Measurements from ENCODE around the gene CD207.

The CD207 gene

DNA sequence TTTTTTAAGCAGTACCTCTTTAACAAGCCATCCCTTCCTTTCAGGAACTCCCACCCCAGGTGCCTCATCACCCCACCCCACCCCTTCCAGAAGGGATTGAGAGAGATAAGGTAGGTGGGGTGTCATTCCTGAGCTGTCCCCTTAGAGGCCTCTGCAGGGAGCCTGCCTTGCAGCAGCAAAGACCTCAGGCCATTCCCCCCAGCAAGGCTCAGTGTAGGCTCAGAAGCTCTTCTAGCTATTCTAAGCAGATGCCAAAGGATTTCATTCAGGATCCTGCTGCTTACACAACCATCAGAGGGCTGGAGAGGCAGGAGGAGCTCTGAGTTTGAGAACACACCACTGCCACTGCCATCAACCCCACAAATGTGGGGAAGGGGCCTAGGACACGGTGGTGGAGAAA, 39.4 kb downstream of the CD207 start:
- Histone ChIP-seq H3K36me3 (replicated peaks in 1 of 2; ENCODE audit: control insufficient read depth in 2 of 2, insufficient read depth in 2 of 2, low read length in 2 of 2) (no peaks in the 10 kb centered on the region), H3K4me3 (ENCODE audit: low read length in 2 of 2) (no peak overlapping the region), H3K4me2 (ENCODE audit: insufficient read depth, low read length, poor library complexity, severe bottlenecking) (no peak overlapping the region), H4K8ac (ENCODE audit: low read depth, low read length) (no peak overlapping the region), H2BK120ac (ENCODE audit: low read depth, low read length) (no peak overlapping the region), H2AFZ (ENCODE audit: low read length) (no peak overlapping the region), H2BK15ac (ENCODE audit: low read length) (no peak overlapping the region), H3K9me3 (replicated peaks in 1 of 2; ENCODE audit: control insufficient read depth in 2 of 2, insufficient read depth in 1 of 2, low read depth in 1 of 2, low read length in 2 of 2) (peaks cover 3 to 7% of the 10 kb centered on the region in 2 donors), H3K18ac (ENCODE audit: low read length) (no peak overlapping the region), H3K4me1 (ENCODE audit: control insufficient read depth in 2 of 2, insufficient read depth in 1 of 2, low read depth in 1 of 2, low read length in 2 of 2) (peaks cover 0 to 7% of the 10 kb centered on the region in 2 donors), H3K79me1 (ENCODE audit: low read depth, low read length) (no peaks in the 10 kb centered on the region), H3K27me3 (ENCODE audit: control insufficient read depth in 3 of 3, insufficient read depth in 3 of 3, low read depth in 1 of 3, low read length in 3 of 3) (peaks cover 2 to 60% (median 10%) of the 10 kb centered on the region in 3 experiments), H3K9ac (ENCODE audit: low read depth, low read length, poor library complexity) (peak overlapping the region; percentile 47), H4K91ac (ENCODE audit: low read depth, low read length, poor library complexity) (no peak overlapping the region), H2AK5ac (ENCODE audit: low read depth, low read length) (no peak overlapping the region), H3K23ac (ENCODE audit: low read depth, low read length, poor library complexity) (no peak overlapping the region), H3K4ac (ENCODE audit: low read length) (no peak overlapping the region), H3K27ac (replicated peaks; ENCODE audit: low read length) (no peak overlapping the region), H2BK5ac (ENCODE audit: low read length) (no peak overlapping the region), H3K14ac (ENCODE audit: low read length) (no peak overlapping the region), H2BK12ac (ENCODE audit: low read length) (no peak overlapping the region)
- DNase-seq (ENCODE audit: low spot score) = no peak
- no CpG with 5 or more reads among the region's 1 CpG for WGBS, 2 donors (ENCODE audit: extremely low coverage in 2 of 2, insufficient read length in 2 of 2, insufficient replicate concordance in 1 of 2)

DNA sequence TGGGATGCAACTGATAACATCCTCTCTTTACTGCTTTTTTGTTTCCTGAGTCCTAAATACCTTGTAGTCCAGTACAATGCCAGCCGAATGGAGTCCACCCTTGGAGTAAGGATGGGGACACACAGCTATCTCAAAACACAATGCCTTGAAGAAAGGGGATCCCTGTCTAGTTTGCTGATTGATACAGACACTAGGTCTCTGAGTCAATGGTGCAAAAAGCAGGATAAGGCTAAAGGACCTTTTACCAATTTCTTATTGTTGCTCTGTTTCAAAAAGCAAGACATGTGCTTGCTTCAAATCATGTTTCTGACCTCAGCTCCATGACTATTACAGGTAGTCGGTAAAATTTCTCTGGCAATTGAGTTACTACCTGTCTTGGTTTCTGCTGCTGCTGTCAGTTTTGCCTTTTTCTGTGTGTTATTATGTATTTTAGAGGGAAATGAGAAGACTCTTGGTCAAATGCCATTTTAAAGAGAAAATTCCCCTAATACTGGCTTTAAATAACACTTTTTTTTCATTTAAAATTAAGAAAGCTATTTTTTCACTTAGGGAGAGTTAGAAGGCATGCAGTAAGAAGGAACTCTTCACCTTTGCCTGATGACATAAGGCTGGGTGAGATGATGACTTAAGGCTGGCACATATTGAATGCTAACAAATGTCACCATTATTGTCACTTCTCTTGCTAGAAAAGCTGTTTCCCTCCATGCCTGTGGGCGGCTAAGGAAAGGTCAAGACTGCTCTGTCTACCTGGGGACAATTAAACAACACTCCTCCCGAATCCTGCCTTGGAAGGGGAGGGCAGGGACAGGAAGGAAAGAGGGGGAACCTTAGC, 40.2 kb downstream of the CD207 start:
- no peak overlapping the region for H3K14ac ChIP-seq (ENCODE audit: low read length)
- no peak overlapping the region for H3K18ac ChIP-seq (ENCODE audit: low read length)
- no peak overlapping the region for H3K27ac ChIP-seq (replicated peaks; ENCODE audit: low read length)
- no peak overlapping the region for H3K4ac ChIP-seq (ENCODE audit: low read length)
- no peaks in the 10 kb centered on the region for H3K79me1 ChIP-seq (ENCODE audit: low read depth, low read length)
- no peak overlapping the region for H2BK15ac ChIP-seq (ENCODE audit: low read length)
- no peak overlapping the region for H2AK5ac ChIP-seq (ENCODE audit: low read depth, low read length)
- H3K36me3 ChIP-seq (replicated peaks in 1 of 2; ENCODE audit: control insufficient read depth in 2 of 2, insufficient read depth in 2 of 2, low read length in 2 of 2) = no peaks in the 10 kb centered on the region
- no peak overlapping the region for H2AFZ ChIP-seq (ENCODE audit: low read length)
- H3K4me3 ChIP-seq (ENCODE audit: low read length in 2 of 2) = no peak overlapping the region
- peaks cover 5 to 68% (median 19%) of the 10 kb centered on the region in 3 experiments for H3K27me3 ChIP-seq (ENCODE audit: control insufficient read depth in 3 of 3, insufficient read depth in 3 of 3, low read depth in 1 of 3, low read length in 3 of 3)
- no CpG with 5 or more reads among the region's 4 CpGs for WGBS, 2 donors (ENCODE audit: extremely low coverage in 2 of 2, insufficient read length in 2 of 2, insufficient replicate concordance in 1 of 2)
- H2BK5ac ChIP-seq (ENCODE audit: low read length) = no peak overlapping the region
- no peak overlapping the region for H4K8ac ChIP-seq (ENCODE audit: low read depth, low read length)
- H3K4me2 ChIP-seq (ENCODE audit: insufficient read depth, low read length, poor library complexity, severe bottlenecking) = no peak overlapping the region
- DNase-seq (ENCODE audit: low spot score) = no peak
- H3K9ac ChIP-seq (ENCODE audit: low read depth, low read length, poor library complexity) = no peak overlapping the region
- H3K9me3 ChIP-seq (replicated peaks in 1 of 2; ENCODE audit: control insufficient read depth in 2 of 2, insufficient read depth in 1 of 2, low read depth in 1 of 2, low read length in 2 of 2) = peaks cover 3 to 11% of the 10 kb centered on the region in 2 donors
- no peak overlapping the region for H4K91ac ChIP-seq (ENCODE audit: low read depth, low read length, poor library complexity)
- no peak overlapping the region for H2BK120ac ChIP-seq (ENCODE audit: low read depth, low read length)
- H3K23ac ChIP-seq (ENCODE audit: low read depth, low read length, poor library complexity) = no peak overlapping the region
- H2BK12ac ChIP-seq (ENCODE audit: low read length) = no peak overlapping the region
- H3K4me1 ChIP-seq (ENCODE audit: control insufficient read depth in 2 of 2, insufficient read depth in 1 of 2, low read depth in 1 of 2, low read length in 2 of 2) = peaks cover 0 to 7% of the 10 kb centered on the region in 2 donors

DNA sequence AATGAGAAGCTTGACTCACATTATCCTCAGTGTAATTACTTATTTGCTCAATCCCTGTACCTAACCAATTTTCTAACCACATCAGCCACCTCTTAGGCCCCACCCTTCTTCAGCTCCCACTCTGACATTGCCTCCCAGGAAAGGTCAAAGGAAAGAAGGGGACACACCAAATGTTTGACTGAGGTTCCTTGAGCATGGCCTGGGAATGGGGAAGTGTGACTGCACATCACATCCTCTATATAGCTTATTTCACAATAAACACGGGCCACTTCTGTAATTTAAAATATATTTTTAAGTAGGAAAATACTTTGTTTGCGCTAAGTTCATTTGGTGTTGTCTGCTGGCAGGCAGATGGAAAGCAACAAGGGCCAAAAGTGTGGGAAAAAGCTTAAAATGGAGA, 42.2 kb downstream of the CD207 start:
- H3K4me1 ChIP-seq (ENCODE audit: control insufficient read depth in 2 of 2, insufficient read depth in 1 of 2, low read depth in 1 of 2, low read length in 2 of 2) = peaks cover 0 to 9% of the 10 kb centered on the region in 2 donors
- WGBS, 2 donors (ENCODE audit: extremely low coverage in 2 of 2, insufficient read length in 2 of 2, insufficient replicate concordance in 1 of 2) = no CpG with 5 or more reads among the region's 2 CpGs
- no peak overlapping the region for H3K14ac ChIP-seq (ENCODE audit: low read length)
- H3K18ac ChIP-seq (ENCODE audit: low read length) = no peak overlapping the region
- H2BK12ac ChIP-seq (ENCODE audit: low read length) = no peak overlapping the region
- H3K9ac ChIP-seq (ENCODE audit: low read depth, low read length, poor library complexity) = no peak overlapping the region
- H3K79me1 ChIP-seq (ENCODE audit: low read depth, low read length) = no peaks in the 10 kb centered on the region
- H3K9me3 ChIP-seq (replicated peaks in 1 of 2; ENCODE audit: control insufficient read depth in 2 of 2, insufficient read depth in 1 of 2, low read depth in 1 of 2, low read length in 2 of 2) = peaks cover 0 to 8% of the 10 kb centered on the region in 2 donors
- no peaks in the 10 kb centered on the region for H3K36me3 ChIP-seq (replicated peaks in 1 of 2; ENCODE audit: control insufficient read depth in 2 of 2, insufficient read depth in 2 of 2, low read length in 2 of 2)
- no peak overlapping the region for H2BK5ac ChIP-seq (ENCODE audit: low read length)
- H2BK120ac ChIP-seq (ENCODE audit: low read depth, low read length) = no peak overlapping the region
- no peak overlapping the region for H3K4me3 ChIP-seq (ENCODE audit: low read length in 2 of 2)
- H3K27ac ChIP-seq (replicated peaks; ENCODE audit: low read length) = no peak overlapping the region
- H3K27me3 ChIP-seq (ENCODE audit: control insufficient read depth in 3 of 3, insufficient read depth in 3 of 3, low read depth in 1 of 3, low read length in 3 of 3) = peaks cover 12 to 87% (median 31%) of the 10 kb centered on the region in 3 experiments
- H4K8ac ChIP-seq (ENCODE audit: low read depth, low read length) = no peak overlapping the region
- no peak overlapping the region for H2BK15ac ChIP-seq (ENCODE audit: low read length)
- DNase-seq (ENCODE audit: low spot score) = no peak
- H2AFZ ChIP-seq (ENCODE audit: low read length) = no peak overlapping the region
- H3K4ac ChIP-seq (ENCODE audit: low read length) = no peak overlapping the region
- no peak overlapping the region for H3K23ac ChIP-seq (ENCODE audit: low read depth, low read length, poor library complexity)
- no peak overlapping the region for H2AK5ac ChIP-seq (ENCODE audit: low read depth, low read length)
- H4K91ac ChIP-seq (ENCODE audit: low read depth, low read length, poor library complexity) = no peak overlapping the region
- no peak overlapping the region for H3K4me2 ChIP-seq (ENCODE audit: insufficient read depth, low read length, poor library complexity, severe bottlenecking)

DNA sequence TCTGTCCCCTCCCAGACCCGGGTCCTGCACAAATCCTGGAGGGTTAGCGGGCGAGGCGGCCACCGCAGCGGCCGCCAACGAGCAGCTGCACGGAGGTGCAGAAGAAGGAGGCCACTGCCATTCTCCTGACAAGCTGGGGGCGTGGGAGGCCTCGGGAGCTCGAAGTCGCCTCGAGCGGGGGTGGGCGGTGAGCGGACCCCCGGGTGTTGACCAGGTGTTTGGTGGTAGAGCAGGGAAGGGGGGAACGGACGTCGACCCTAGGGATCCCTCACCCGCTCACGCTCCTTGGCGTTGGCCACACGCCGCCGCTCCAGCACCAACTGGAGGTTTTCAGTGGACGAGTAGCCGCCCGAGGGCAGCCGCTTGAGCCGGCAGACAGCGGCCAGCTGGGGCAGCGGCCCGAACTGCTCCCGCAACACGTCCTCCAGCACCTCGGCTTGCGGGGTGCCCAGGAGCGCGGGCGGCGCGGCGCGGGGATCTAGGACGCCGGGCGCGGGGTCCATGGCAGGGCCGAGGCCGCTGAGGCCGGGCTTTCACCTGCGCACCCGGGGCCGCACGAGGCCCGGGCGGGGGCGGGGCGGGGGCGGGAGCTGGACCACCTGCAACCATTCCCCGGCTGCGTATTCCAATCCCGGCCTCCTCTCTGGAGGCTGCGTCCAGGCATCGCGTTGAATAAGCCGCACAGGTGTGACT, 45.3 kb downstream of the CD207 start, which contains the start of gene FIGLA:
Gene FIGLA (minus strand): TSS at position 508 of the 693 bp plus-strand sequence. CDS start 5 bp downstream, at position 503.
- peak; percentile 36 for DNase-seq (ENCODE audit: low spot score)
- H3K79me1 ChIP-seq (ENCODE audit: low read depth, low read length) = no peaks in the 10 kb centered on the region
- H3K18ac ChIP-seq (ENCODE audit: low read length) = peak within 1 kb of the TSS; percentile 48
- H2AK5ac ChIP-seq (ENCODE audit: low read depth, low read length) = no peak within 1 kb of the TSS
- peak within 1 kb of the TSS; percentile 50 for H3K9ac ChIP-seq (ENCODE audit: low read depth, low read length, poor library complexity)
- H3K9me3 ChIP-seq (replicated peaks in 1 of 2; ENCODE audit: control insufficient read depth in 2 of 2, insufficient read depth in 1 of 2, low read depth in 1 of 2, low read length in 2 of 2) = peaks cover 0 to 8% of the 10 kb centered on the region in 2 donors
- peak within 1 kb of the TSS; percentile 23 for H3K23ac ChIP-seq (ENCODE audit: low read depth, low read length, poor library complexity)
- no peak within 1 kb of the TSS for H3K14ac ChIP-seq (ENCODE audit: low read length)
- no peak within 1 kb of the TSS for H2BK15ac ChIP-seq (ENCODE audit: low read length)
- H3K27me3 ChIP-seq (ENCODE audit: control insufficient read depth in 3 of 3, insufficient read depth in 3 of 3, low read depth in 1 of 3, low read length in 3 of 3) = peaks cover 12 to 88% (median 40%) of the 10 kb centered on the region in 3 experiments
- H4K8ac ChIP-seq (ENCODE audit: low read depth, low read length) = no peak within 1 kb of the TSS
- no peak within 1 kb of the TSS for H3K4ac ChIP-seq (ENCODE audit: low read length)
- H2BK12ac ChIP-seq (ENCODE audit: low read length) = no peak within 1 kb of the TSS
- H2BK5ac ChIP-seq (ENCODE audit: low read length) = no peak within 1 kb of the TSS
- H2BK120ac ChIP-seq (ENCODE audit: low read depth, low read length) = no peak within 1 kb of the TSS
- no peaks in the 10 kb centered on the region for H3K36me3 ChIP-seq (replicated peaks in 1 of 2; ENCODE audit: control insufficient read depth in 2 of 2, insufficient read depth in 2 of 2, low read length in 2 of 2)
- peaks cover 0 to 2% of the 10 kb centered on the region in 2 donors for H3K4me1 ChIP-seq (ENCODE audit: control insufficient read depth in 2 of 2, insufficient read depth in 1 of 2, low read depth in 1 of 2, low read length in 2 of 2)
- no peak within 1 kb of the TSS for H3K27ac ChIP-seq (replicated peaks; ENCODE audit: low read length)
- no CpG with 5 or more reads among the region's 69 CpGs for WGBS, 2 donors (ENCODE audit: extremely low coverage in 2 of 2, insufficient read length in 2 of 2, insufficient replicate concordance in 1 of 2)
- H4K91ac ChIP-seq (ENCODE audit: low read depth, low read length, poor library complexity) = no peak within 1 kb of the TSS
- peak within 1 kb of the TSS; percentile 78 for H2AFZ ChIP-seq (ENCODE audit: low read length)
- H3K4me2 ChIP-seq (ENCODE audit: insufficient read depth, low read length, poor library complexity, severe bottlenecking) = peak within 1 kb of the TSS; percentile 88
- peak within 1 kb of the TSS in 1 of 2 donors; percentile 65 for H3K4me3 ChIP-seq (ENCODE audit: low read length in 2 of 2)
